Endothelial cell of umbilical vein (primary cell): Measurements from ENCODE around the gene MRPS26.

Experiments used
- CTCF ChIP-seq, 2 donors: IDR thresholded peaks; 1 replicate in 1 of 2; 2 replicates in 1 of 2; pipeline ENCODE4 v1.5.1; 2011; ENCODE audit warnings: low read length in 2 of 2, mild to moderate bottlenecking in 2 of 2, moderate library complexity in 2 of 2, control low read depth in 1 of 2, inconsistent platforms in 1 of 2, low read depth in 1 of 2; ENCODE audit not compliant: insufficient read depth in 1 of 2; ENCODE audit errors: extremely low read depth in 1 of 2
- EZH2 ChIP-seq: IDR thresholded peaks from 2 replicates; pipeline ENCODE4 v1.6.1; 2012; ENCODE audit warnings: borderline replicate concordance, low read depth, mild to moderate bottlenecking, moderate library complexity, low read length, inconsistent platforms; ENCODE audit not compliant: severe bottlenecking
- FOS ChIP-seq: IDR thresholded peaks from 2 replicates; pipeline ENCODE4 v1.6.1; 2011; ENCODE audit warnings: mild to moderate bottlenecking, low read length, moderate library complexity, borderline replicate concordance; ENCODE audit not compliant: insufficient read depth
- JUN ChIP-seq: IDR thresholded peaks from 2 replicates; pipeline ENCODE4 v1.6.1; 2011; ENCODE audit warnings: borderline replicate concordance, low read depth; ENCODE audit not compliant: insufficient read length, insufficient read depth
- MYC ChIP-seq: IDR thresholded peaks from one replicate; pipeline ENCODE4 v1.6.1; 2011; ENCODE audit warnings: mild to moderate bottlenecking, low read depth, low read length
- POLR2A ChIP-seq: IDR thresholded peaks from 2 replicates; pipeline ENCODE4 v1.6.1; 2012; ENCODE audit warnings: low read depth, mild to moderate bottlenecking, control low read depth, low read length
- POLR2AphosphoS5 ChIP-seq: IDR thresholded peaks from 2 replicates; pipeline ENCODE4 v1.6.1; 2012; ENCODE audit warnings: low read depth, mild to moderate bottlenecking, control low read depth, low read length, moderate library complexity; ENCODE audit not compliant: insufficient read depth

- no peak for TF ChIP-seq POLR2A
- TF ChIP-seq EZH2, result no peak
- TF ChIP-seq CTCF (IDR thresholded peaks at IDR 0.05; ENCODE audit: extremely low read depth in 1 of 2, insufficient read depth in 1 of 2, low read depth in 1 of 2, low read length in 2 of 2), result no peak
- TF ChIP-seq FOS, result no peak
- no peak for TF ChIP-seq POLR2AphosphoS5
- TF ChIP-seq JUN, result no peak
- TF ChIP-seq MYC, result no peak
These were observed 8.2 kb upstream of the MRPS26 start for GRCh38 chr20:3037654-3038053.
